ENCODE results near the gene WASF2.

GRCh38 chr1:27522432-27523336 lies 32.7 kb upstream of the WASF2 start:
- TF ChIP-seq, protein P1, sequence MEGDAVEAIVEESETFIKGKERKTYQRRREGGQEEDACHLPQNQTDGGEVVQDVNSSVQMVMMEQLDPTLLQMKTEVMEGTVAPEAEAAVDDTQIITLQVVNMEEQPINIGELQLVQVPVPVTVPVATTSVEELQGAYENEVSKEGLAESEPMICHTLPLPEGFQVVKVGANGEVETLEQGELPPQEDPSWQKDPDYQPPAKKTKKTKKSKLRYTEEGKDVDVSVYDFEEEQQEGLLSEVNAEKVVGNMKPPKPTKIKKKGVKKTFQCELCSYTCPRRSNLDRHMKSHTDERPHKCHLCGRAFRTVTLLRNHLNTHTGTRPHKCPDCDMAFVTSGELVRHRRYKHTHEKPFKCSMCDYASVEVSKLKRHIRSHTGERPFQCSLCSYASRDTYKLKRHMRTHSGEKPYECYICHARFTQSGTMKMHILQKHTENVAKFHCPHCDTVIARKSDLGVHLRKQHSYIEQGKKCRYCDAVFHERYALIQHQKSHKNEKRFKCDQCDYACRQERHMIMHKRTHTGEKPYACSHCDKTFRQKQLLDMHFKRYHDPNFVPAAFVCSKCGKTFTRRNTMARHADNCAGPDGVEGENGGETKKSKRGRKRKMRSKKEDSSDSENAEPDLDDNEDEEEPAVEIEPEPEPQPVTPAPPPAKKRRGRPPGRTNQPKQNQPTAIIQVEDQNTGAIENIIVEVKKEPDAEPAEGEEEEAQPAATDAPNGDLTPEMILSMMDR (IDR thresholded peaks at IDR 0.05): peak in 1 of 6 experiments; percentile 11
- no peak for TF ChIP-seq POLR2A (IDR thresholded peaks at IDR 0.05)
